Peyer's patch (tissue), 4 donors: ENCODE data around the gene ZFYVE9.

ENCODE experiments used
- POLR2A ChIP-seq, 2 donors: fragments of 450-650 bp; IDR thresholded peaks; one replicate each; pipeline ENCODE4 v1.5.1; 2017; ENCODE audit warnings: antibody characterized with exemption in 2 of 2, mild to moderate bottlenecking in 2 of 2, moderate library complexity in 2 of 2
- TF ChIP-seq, protein P1 (sequence below), 6 experiments: fragments of 450-650 bp in 4 of 6; fragments of 200-600 bp in 2 of 6; sonication (generic) in 1 of 6; IDR thresholded peaks; one replicate each; pipeline ENCODE4 v1.5.1; 2017 to 2019; ENCODE audit warnings: antibody characterized with exemption in 6 of 6, mild to moderate bottlenecking in 3 of 6, moderate library complexity in 1 of 6

- TF ChIP-seq, protein P1, sequence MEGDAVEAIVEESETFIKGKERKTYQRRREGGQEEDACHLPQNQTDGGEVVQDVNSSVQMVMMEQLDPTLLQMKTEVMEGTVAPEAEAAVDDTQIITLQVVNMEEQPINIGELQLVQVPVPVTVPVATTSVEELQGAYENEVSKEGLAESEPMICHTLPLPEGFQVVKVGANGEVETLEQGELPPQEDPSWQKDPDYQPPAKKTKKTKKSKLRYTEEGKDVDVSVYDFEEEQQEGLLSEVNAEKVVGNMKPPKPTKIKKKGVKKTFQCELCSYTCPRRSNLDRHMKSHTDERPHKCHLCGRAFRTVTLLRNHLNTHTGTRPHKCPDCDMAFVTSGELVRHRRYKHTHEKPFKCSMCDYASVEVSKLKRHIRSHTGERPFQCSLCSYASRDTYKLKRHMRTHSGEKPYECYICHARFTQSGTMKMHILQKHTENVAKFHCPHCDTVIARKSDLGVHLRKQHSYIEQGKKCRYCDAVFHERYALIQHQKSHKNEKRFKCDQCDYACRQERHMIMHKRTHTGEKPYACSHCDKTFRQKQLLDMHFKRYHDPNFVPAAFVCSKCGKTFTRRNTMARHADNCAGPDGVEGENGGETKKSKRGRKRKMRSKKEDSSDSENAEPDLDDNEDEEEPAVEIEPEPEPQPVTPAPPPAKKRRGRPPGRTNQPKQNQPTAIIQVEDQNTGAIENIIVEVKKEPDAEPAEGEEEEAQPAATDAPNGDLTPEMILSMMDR (IDR thresholded peaks at IDR 0.05) = no peak
- TF ChIP-seq POLR2A (IDR thresholded peaks at IDR 0.05) = no peak
Observed at GRCh38 chr1:52355436-52355835, 213.5 kb downstream of the ZFYVE9 start.
